HG02571 (cell line): ENCODE data around the gene MYO19.
"Not testable (repeated sequence)": the region's sequence is repeated elsewhere in the genome, so short reads cannot be mapped to it uniquely, and the experiment has no call there.

Source experiments
- ATAC-seq: cut with Tn5 transposase; IDR thresholded peaks from one replicate; pipeline ENCODE4 v1.9.1; 2021; ENCODE audit warnings: mild to moderate bottlenecking, moderate library complexity; ENCODE audit not compliant: unreplicated experiment

Gene MYO19

DNA sequence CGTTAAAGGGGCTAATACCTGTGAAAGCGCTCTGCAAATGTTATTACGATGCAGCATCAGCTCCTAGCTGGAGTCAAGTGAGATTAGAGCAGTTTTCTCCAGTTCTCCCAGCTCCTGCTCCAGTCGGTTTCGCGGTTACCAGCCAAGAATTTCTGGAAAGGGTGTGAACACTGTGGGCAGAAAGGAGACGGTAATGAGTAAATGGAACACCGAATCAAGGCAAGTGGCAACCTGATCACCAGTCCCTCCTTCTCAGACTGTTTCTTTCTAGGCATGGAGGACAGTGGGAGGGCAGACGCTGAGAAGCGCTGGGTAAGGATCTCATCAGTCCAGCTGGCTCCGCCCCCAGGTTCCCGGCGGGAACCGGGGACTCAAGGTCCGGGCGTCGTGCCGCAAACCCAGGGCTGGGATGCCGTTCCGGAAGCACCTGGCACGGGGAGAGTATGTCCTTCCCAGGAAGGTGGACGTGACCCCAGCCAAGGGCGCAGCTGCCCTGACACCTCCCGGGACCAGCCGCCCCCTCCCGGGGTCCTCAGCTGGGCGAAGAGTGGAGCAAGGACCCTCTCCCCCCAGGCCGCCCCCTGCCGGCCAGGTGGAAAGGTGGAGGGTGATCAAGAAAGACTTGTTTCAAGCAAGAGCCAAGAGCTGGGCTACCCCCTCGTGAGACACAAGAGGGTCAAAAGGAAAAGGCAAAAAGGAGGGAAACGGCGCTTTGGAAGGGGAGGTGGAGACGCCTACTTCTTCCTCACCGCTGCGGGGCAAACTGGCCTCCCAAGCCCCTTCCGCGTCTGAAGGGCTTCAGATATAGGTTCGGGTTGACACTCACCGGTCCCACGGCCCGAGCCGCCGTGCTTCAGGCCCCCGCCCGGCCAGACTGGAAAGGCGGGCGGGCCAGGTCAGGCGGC lies 481 bp downstream of the MYO19 start:
- ATAC-seq = peak; percentile 19

DNA sequence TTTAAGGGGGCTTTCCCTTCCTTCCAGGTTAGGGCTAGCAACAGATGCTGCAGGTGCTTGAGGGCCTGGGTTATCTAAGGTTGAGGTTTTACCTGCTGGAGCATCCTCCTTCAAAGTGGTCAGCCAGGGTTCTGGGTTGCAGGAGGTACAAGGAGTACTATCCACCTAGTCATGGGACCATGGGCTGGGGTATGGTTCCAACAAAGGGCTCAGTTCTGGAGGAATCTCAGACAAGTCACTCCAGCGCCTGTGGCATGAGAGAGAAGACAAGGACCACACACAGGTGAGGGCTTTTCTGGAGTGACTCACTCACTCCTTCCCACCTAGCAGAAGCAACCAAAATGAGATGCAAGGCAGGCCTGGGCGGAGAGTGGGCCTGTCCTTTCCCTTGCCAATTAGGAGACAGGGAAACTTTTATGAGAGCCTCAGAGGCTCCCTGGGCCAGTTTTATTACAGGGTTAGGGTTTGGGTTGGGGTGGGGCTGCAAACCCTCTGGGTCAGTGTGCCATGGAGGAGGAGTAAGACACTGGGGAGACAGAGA lies 2.2 kb downstream of the MYO19 start:
- ATAC-seq = no peak

DNA sequence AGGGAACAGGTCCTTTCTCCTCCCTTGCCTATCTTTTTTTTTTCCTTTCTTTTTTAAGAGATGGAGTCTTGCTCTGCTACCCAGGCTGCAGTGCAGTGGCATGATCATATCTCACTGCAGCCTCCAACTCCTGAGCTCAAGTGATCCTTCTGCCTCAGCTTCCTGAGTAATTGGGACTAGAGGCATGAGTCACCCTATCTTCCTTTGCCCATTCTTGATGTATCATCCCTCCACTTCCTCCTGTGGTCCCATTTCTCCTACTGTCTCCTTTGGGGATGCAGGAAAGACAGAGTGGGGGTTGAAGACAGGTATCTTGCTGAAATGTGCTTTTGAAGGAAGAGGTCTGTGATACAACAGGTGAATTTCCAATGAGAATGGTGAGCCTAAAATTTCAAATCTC lies 5.5 kb downstream of the MYO19 start:
- ATAC-seq = no peak

DNA sequence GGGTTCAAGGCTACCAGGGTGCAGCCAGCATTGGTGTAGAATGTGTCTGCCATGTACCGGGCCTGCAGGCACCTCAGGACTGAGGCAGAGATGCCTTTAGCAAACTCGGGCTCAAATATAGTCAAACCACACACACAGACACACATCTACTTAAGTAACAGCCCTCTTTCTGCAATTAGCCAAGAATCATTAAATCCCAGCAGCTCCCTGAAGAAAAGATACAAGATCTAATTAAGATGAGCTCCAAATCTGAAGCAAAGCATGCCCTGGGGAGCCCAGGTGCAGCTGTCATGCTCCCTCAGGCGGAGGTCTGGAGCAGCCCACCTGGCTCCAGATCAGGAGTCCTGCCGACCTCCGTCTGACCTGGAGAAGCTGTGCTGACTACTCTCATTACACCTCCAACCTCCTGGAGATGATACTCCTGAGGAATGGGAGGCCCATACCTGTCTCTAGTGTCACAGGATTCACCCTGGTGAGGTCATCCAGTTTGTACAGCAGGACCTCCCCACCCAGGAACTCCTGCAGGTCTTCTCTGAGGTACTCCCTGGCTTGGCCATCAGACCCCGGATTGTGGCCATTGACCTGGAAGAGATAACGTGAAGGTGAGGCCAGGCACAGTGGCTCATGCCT lies 6.9 kb downstream of the MYO19 start:
- no peak for ATAC-seq

DNA sequence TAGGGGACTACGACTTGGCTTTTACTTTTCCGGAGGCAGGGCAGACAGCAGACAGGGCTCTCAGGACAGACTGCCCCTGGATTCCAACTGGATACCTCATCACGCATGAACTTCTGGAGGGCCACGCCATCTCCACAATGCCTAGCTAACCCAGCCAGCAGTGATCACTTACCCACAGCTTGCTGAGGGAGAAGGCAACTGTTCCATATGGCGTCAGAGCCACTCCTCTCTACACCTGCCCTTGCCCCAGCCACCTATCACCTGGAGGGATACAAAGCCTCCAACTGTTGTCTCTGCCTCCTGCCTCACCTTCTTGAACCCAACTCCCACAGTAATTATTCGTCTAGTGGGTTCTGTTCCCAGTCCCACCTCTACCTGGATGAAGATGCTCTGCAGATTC lies 8.8 kb downstream of the MYO19 start:
- ATAC-seq = no peak

DNA sequence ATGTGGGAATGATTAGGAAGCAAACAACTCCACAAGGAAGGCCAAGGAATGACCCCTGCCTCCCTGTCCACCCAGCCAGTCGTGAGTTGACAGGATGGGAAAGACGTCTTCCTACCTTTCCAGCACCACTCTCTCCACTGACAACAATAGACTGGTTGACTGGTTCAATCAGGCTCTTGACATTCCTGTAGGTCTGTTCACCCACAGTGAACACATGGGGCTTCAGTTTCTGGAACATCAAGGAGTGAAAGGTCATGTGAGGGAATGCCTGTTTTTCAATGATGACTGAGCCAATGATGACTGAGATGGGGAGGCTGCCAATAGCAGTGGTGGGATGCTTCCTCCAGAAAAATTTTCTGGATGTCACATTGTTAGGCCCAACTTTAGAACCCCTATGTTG lies 9.6 kb downstream of the MYO19 start:
- no peak for ATAC-seq

DNA sequence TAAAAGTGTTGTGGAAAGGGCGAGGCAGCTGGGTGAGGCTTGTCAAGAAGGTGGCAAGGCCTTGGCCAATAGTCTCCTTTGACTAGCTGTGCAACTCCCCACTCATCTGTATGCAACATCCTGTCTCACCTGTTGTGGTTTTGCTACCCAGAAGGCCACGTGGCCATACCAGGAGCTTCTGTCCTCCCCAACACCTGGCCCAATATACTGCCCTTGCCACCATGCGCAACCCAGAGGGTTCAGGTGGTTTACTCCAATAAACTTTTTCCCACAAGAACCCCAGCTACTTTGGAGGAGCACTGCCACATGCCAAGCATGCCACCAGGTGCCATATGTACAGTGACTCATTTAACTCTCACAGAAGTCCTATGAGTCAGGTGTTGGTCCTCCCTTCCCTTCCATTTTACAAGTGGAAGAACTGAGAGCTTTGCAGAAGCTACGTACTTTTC lies 10.2 kb downstream of the MYO19 start:
- no peak for ATAC-seq

DNA sequence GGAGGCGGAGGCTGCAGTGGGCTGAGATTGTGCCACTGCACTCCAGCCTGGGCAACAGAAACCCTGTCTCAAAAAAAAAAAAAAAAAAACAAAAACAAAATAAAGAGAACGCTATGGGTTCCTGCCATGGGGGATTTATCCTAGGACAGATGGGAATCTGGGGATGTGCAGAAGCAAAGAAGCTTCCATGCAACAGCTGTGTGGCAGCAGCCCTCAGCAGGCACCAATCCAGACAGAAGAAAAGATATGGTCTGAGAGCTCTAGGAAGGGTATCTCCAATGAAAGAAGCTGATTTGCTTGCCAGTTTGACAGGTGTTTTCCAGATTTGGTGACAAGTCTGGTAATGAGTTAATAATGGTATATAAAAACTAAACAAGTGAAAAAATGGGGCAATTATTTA lies 11.6 kb downstream of the MYO19 start:
- no peak for ATAC-seq

DNA sequence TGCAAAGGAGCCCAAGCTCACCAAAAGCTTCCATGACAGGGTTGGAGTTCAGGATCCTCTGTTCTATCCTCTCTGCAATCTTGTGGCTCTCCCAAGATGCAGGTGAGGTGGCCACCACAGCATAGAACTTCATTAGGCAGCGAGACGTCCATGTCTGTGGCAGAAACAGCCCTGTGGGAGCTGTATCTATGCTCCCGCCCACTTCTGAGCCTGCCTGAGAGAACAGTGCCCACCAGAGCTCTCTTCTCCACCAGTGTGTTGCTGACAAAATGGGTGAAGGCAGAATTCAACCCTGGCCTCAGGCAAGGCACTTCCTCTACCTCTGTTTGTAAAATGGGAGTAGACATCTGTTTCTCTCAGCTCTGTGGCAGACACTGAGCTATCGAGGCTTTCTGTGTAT lies 18.8 kb downstream of the MYO19 start:
- no peak for ATAC-seq

DNA sequence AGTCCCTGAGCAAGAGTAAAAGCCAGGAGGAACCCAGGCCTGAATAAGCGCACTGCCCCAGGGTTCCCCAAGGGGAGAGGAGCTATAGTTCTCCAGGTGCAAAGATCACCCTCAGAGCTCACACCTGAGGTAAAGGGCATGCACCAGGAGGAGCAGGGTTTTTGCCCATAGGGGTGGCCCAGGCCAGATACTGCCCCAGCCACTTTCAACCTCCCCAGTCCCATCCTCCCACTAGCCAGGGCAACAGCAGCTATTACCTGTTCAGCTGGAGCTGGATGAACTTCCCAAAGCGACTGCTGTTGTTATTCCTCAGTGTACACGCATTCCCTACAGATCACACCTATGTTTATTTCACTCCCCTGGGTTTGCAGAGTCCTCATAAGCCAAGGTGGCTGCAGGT lies 19.8 kb downstream of the MYO19 start:
- ATAC-seq = no peak

DNA sequence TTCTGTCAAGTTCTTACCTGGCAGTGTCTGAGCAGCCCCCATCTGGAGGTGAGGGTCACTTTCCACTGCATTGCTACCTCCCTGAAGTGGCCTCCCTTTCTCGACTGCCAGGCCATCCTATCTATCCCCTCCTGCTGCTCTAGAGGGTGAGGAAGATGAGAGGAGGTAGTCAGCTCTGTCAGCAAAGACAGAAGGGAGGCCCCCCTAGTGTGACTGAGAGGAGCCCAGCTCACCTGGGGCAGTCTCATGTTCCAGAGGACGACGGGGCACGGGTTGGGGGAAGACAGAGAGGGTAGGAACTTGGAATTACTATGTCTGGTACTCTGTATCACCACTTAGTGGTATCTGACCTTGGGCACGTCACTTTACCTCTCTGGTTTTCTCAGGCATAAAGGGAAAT lies 22.0 kb downstream of the MYO19 start:
- no peak for ATAC-seq

DNA sequence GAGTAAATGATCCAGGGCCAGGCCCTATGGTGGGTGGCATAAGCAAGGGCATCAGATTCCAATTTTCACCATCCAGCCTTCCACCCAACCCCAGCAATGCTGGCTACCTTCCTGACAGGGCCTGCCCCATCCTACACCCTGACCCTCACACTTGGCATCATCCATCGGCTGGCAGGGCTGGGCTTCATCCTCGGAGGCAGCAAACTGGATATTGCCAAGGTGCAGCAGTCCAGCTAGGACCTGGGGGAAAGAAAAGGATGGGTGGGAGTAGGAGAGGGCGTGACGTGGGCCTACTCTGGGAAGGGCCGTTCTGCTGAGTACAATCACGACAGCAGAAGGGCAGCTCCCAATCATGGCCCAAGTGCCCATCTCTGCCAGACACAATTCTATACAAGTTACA lies 23.5 kb downstream of the MYO19 start:
- no peak for ATAC-seq

DNA sequence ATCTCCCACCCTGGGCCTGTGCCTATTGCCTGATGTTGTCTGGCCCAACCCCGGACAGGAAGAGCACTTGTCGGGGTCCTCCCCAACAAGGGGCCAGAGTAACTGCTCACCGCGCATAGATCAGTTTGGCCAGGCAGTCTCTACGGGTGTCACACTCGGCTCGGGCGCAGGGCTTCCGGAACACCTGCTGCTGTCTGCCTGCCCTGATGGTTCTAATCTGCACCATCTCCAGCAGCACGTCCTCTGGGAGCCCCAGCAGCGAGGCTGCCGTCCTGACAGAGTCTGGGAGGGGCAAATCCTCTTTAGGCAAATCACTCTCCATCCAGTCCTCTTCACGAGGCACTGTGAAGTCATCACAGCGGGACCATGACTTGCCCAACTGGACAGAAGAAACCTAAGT lies 24.0 kb downstream of the MYO19 start:
- no peak for ATAC-seq

DNA sequence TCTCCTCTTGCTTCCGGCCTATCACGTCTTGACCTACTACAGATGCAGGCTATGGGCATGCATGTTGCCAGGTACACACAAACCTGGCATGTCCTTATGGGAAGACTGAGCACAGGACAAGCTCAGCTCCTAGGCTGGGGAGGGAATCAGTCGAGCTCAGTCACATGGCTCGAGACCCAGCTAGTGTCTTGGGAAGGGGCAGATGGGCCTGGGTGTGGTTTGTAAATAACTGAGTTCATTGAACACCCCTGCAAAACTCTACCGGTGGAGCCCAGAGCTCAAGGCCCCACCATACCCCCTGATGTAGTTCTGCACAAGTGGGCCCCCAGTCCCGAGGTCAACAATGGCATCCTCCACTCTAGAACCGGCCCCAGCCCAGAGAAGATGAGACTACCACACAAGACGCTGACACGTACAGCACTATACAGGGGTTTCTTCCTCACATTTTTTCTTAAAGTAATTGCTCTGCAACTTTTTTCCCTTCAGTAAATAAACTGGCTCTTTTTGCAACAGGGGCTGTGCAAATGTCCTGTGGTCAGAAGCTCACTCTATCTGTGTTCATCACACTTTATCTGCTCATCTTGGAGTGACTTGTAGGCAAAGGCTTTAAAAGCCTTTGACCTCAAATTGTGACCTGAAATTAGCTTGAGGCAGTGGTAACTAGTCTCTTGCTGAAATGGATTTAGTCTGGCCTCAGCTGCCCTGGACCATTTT lies 25.2 kb downstream of the MYO19 start:
- no peak for ATAC-seq

DNA sequence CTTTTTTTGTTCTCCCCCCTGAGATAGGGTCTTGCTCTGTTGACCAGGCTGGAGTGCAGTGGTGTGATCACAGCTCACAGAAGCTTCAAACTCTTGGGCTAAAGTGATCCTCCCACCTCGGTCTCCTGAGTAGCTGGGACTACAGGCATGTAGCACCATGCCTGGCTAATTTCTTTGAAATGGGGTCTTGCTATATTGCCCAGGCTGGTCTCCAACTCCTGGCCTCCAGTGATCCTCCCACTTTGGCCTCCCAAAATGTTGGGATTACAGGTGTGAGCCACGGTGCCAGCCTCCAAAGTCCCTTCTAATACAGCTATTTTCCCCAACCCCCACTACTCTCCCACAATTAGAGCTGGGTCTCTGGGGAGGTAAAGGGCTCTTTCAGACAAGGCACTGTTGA lies 26.2 kb downstream of the MYO19 start:
- ATAC-seq = not testable (repeated sequence)

DNA sequence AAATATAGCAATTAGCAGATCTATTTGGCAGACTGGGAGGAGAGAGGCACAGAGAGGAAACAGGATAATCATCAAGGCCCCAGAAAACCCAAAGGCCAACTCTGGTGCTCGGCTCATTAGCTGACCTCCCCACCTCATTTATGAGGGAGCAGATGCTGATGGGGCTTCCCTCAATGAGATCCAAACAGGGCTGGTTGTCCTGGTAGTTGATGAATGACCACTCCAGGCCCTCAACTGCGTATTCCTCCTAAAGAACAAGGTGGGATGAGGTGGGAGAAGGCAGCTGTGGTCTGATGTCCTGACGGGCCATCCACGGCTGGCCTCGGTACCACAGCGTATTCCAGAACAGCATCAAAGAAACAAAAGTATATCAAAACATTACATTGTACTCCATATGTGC lies 27.4 kb downstream of the MYO19 start:
- no peak for ATAC-seq

DNA sequence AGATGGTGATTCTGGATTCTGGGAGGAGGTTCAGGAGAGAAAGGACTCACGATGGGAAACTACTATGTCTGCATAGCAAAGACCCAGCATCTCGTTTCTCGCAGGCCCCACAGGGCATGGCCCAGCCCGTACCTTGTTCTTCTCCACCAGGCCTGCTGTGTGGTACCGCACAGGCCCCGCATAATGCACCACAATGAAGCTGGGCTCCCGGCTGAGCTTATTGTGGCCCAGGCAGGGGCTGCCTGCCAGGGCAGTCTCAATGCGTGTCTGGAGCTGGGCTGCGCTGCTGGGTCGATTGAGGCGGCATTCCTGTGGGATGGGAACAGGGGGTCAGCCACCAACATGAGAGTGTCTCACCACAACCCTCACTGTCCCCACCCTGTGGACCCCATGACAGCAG lies 27.8 kb downstream of the MYO19 start:
- no peak for ATAC-seq

DNA sequence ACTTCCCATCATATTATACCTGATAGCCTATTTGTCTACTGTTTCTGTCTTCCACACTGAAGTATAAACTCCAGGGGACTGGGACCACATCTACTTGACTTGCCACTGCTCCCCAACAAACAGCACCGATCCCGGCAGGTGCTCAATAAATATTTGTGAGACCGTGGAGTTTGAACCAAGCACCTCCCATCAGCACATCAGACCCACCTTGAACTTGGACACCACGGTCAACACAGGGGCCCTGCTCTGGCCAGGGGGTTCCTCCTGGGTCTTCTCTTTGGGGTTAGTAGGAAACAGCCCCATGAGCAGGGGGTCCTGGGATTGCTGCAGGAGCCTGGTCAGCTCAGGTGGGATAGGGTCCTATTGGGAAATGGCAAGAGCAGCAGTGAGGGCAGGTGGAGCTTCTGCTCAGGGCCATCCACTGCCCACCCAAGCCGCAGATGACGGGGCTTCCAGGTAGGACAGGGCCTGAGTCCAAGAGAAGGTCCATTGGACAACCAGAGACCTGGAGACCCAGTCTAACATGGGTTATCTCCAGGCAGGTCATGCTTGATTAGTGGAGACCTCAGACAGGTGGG lies 28.3 kb downstream of the MYO19 start:
- ATAC-seq = no peak

DNA sequence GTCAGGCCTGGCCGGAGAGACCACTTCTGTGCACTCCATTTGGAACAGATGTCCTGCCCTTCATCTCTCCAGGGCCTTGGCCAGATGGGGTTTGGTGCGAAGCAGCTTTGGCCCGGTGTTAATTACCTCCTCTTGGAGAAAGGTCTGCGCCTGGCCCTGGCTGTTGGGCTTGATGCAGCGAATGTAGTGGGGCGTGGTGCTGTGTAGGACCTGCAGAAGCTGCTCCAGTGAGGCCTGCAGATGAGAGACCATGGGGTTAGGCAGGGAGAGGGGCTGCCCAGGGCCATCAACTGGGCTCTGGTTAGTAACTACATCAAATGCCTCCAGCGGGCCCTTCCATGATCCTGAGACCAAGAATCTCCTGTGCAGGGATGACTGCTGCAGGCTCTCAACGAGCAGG lies 29.5 kb downstream of the MYO19 start:
- no peak for ATAC-seq

DNA sequence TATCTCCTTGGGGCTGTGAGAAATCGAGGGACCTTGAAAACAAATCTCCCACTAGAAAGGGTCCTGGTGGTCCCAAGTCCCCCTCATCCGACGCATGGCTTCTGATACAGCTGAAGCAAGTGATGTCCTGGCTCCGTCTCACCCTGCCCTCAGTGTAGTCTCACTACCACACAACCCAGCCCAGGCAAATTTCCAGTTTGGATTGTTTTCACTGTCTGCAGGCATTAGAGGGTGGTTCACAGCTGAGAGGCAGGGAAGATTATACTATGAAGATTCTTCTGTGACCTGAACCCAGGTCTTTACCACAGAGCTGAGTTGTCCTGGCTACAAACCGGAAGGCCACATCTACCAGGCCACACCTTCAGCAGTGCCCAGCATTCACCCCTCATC lies 30.5 kb downstream of the MYO19 start:
- no peak for ATAC-seq

DNA sequence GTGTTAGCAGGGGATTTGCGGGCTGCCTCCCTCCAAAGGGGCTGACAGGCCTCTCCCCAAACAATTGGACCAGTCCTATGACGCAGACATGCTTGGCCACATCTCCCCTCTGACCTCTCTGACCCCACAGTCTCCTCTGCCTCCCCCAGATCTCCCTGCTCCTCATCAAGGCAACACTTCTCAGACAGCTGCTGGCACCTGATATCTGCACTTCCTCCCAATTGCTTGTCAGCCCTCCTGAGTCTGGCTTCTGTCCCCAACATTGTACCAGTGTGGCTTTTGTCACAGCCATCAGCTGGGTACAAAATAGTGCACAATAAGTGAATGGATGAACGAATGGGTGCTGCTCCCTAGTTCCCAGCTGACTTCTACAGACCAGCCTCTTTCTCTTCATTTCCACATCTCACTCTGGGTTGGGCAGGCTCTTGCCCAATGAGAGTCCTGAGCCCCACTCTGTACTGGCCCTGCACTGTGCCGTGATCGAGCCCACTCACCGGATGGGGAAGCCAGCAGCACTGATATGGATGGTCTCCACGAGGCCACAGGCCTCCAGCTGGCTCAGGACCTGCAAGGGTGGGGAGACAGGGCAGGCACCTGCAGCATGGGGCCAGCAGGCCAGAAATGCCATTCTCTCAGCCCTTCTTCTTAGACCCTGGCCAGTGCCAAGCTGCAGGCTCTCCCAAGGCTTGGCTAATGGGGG lies 31.1 kb downstream of the MYO19 start:
- no peak for ATAC-seq
